CD14-positive monocyte (primary cell): ENCODE measurements around the gene TBCK. TPM values are rescaled to one million over a fixed set of nuclear protein-coding genes. Genes with fewer than 3 reads are reported as not detected.

Experiments used
- DNase-seq, 3 donors: peaks; one replicate each; pipeline ENCODE4 v3.0.0-alpha.2; 2011 to 2022
- H2AFZ ChIP-seq: 2 replicates; pipeline ENCODE4 v1.6.0; 2012; ENCODE audit warnings: mild to moderate bottlenecking, low read depth, low read length, inconsistent platforms; ENCODE audit not compliant: insufficient read depth, poor library complexity, severe bottlenecking
- H3K27ac ChIP-seq, 2 donors: 1 replicate in 1 of 2; 2 replicates in 1 of 2; pipeline ENCODE4 v1.5.1; 2012 to 2013; ENCODE audit warnings: low read length in 2 of 2, control low read depth in 1 of 2, inconsistent platforms in 1 of 2, low read depth in 1 of 2, mild to moderate bottlenecking in 1 of 2
- H3K27me3 ChIP-seq, 2 donors: one replicate each; pipeline versions ENCODE4 v1.6.0 to v1.6.1; 2011 to 2013; ENCODE audit warnings: low read length in 2 of 2; ENCODE audit not compliant: control insufficient read depth in 2 of 2, insufficient read depth in 2 of 2
- H3K36me3 ChIP-seq, 2 donors: replicated peaks in 1 of 2; 1 replicate in 1 of 2; 2 replicates in 1 of 2; pipeline versions ENCODE4 v1.5.1 to v1.6.1; 2012 to 2013; ENCODE audit warnings: low read length in 2 of 2, control low read depth in 1 of 2, inconsistent platforms in 1 of 2, mild to moderate bottlenecking in 1 of 2; ENCODE audit not compliant: insufficient read depth in 2 of 2, control insufficient read depth in 1 of 2
- H3K4me1 ChIP-seq, 2 donors: 1 replicate in 1 of 2; 2 replicates in 1 of 2; pipeline versions ENCODE4 v1.5.1 to v1.6.1; 2012 to 2013; ENCODE audit warnings: low read length in 2 of 2, control low read depth in 1 of 2, inconsistent platforms in 1 of 2, mild to moderate bottlenecking in 1 of 2, moderate library complexity in 1 of 2; ENCODE audit not compliant: insufficient read depth in 2 of 2, control insufficient read depth in 1 of 2
- H3K4me2 ChIP-seq: replicated peaks from 2 replicates; pipeline ENCODE3; 2012; ENCODE audit warnings: low read length, moderate library complexity, mild to moderate bottlenecking; ENCODE audit not compliant: poor library complexity, severe bottlenecking; ENCODE audit errors: extremely low read depth
- H3K4me3 ChIP-seq, 3 experiments: fragments of 200-600 bp in 1 of 3; sonication (generic) in 1 of 3; replicated peaks in 1 of 3; 1 replicate in 2 of 3; 2 replicates in 1 of 3; pipeline ENCODE4 v1.5.1; 2011 to 2013; ENCODE audit warnings: low read length in 3 of 3, mild to moderate bottlenecking in 3 of 3, control low read depth in 2 of 3, low read depth in 2 of 3, inconsistent platforms in 1 of 3, moderate library complexity in 1 of 3
- H3K79me2 ChIP-seq: 2 replicates; pipeline ENCODE4 v1.6.0; 2012; ENCODE audit warnings: mild to moderate bottlenecking, control low read depth, inconsistent platforms, low read length, moderate library complexity; ENCODE audit not compliant: insufficient read depth
- H3K9ac ChIP-seq: 2 replicates; pipeline ENCODE4 v1.6.0; 2017; ENCODE audit warnings: low read length, mild to moderate bottlenecking; ENCODE audit not compliant: insufficient read depth, poor library complexity, severe bottlenecking
- H3K9me3 ChIP-seq, 2 donors: replicated peaks in 1 of 2; 1 replicate in 1 of 2; 2 replicates in 1 of 2; pipeline versions ENCODE4 v1.5.1 to v1.6.1; 2012 to 2013; ENCODE audit warnings: low read length in 2 of 2, control low read depth in 1 of 2; ENCODE audit not compliant: control insufficient read depth in 1 of 2, insufficient read depth in 1 of 2
- H4K20me1 ChIP-seq: 2 replicates; pipeline ENCODE4 v1.6.0; 2012; ENCODE audit warnings: mild to moderate bottlenecking, low read length, control low read depth, moderate library complexity; ENCODE audit not compliant: insufficient read depth
- H3K27ac Mint-ChIP-seq, 7 donors: one replicate each; pipeline ENCODE4 v1.8.0; 2020; ENCODE audit warnings: mild to moderate bottlenecking in 7 of 7, mixed read lengths in 7 of 7, moderate library complexity in 6 of 7, inconsistent platforms in 2 of 7
- H3K27me3 Mint-ChIP-seq, 3 donors: one replicate each; pipeline ENCODE4 v1.8.0; 2021 to 2022; ENCODE audit warnings: low read depth in 3 of 3, mild to moderate bottlenecking in 3 of 3, mixed read lengths in 3 of 3, moderate library complexity in 3 of 3, inconsistent platforms in 1 of 3
- H3K36me3 Mint-ChIP-seq, 2 donors: one replicate each; pipeline ENCODE4 v1.8.0; 2020; ENCODE audit warnings: mixed read lengths in 2 of 2, inconsistent platforms in 1 of 2, mild to moderate bottlenecking in 1 of 2
- H3K4me1 Mint-ChIP-seq: one replicate; pipeline ENCODE4 v1.8.0; 2020; ENCODE audit warnings: mild to moderate bottlenecking, mixed read lengths
- H3K4me3 Mint-ChIP-seq, 2 donors: one replicate each; pipeline ENCODE4 v1.8.0; 2020; ENCODE audit warnings: mild to moderate bottlenecking in 2 of 2, mixed read lengths in 2 of 2, moderate library complexity in 1 of 2
- H3K9me3 Mint-ChIP-seq, 7 donors: one replicate each; pipeline ENCODE4 v1.8.0; 2020 to 2022; ENCODE audit warnings: mixed read lengths in 7 of 7, mild to moderate bottlenecking in 6 of 7, moderate library complexity in 6 of 7, inconsistent platforms in 2 of 7
- WGBS: methylation state at CpG from one replicate; pipeline ENCODE4 v1.1.5; 2013; ENCODE audit warnings: missing lambda C conversion rate; ENCODE audit not compliant: insufficient coverage; 5-methylcytosine and 5-hydroxymethylcytosine counted together
- intact Hi-C, 2 donors: fragments of 100-400 bp; cut with micrococcal nuclease; formaldehyde crosslinking; loops; one replicate each; pipeline versions ENCODE4 v1.15.0 to v1.15.1; 2023
- polyA plus RNA-seq, 3 donors: library from polyadenylated mRNA; depleted of rRNA in 1 of 3; unstranded in 2 of 3; stranded (reverse) in 1 of 3; fragments of 300-500 nt in 2 of 3; fragments of >200 nt in 1 of 3; fragmentation: Illumina TruSeq in 2 of 3; gene quantifications; 1 replicate in 2 of 3; 2 replicates in 1 of 3; pipeline ENCODE4 v1.2.3, GENCODE V29; 2012 to 2021
- TF ChIP-seq, protein P1 (sequence below): fragments of 200-600 bp; IDR thresholded peaks from one replicate; pipeline ENCODE4 v1.8.0; 2022; ENCODE audit warnings: antibody characterized with exemption, mild to moderate bottlenecking

Gene TBCK
- polyA plus RNA-seq, 3 donors, result 8.0 to 14.0 (median 12.5) TPM

DNA sequence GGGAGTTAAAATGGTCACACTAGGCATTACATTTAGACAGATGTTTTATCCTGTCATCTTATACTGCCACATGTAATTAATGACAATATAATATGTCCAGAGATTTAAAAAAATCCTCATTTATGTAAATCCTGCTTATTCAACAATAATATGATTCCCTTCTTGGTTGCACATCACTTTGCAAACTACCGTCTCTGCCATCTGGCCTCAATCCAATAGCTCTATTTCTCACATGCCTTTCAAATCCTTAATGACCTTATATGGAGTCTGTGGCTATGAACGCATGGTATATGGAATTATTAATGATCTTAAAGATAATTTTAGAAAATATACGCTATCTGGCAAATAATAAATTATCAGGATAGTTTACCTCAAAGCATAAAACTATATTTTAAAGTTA, 276.2 kb downstream of the TBCK start:
- H3K9ac ChIP-seq, result no peak overlapping the region
- Mint-ChIP-seq H3K4me1 (no peaks in the 10 kb centered on the region), H3K9me3 (peaks cover 0 to 2% (median 0%) of the 10 kb centered on the region in 7 donors), H3K4me3 (no peak overlapping the region), H3K27me3 (peaks cover 0 to 2% (median 0%) of the 10 kb centered on the region in 3 donors), H3K36me3 (peaks cover 0 to 3% of the 10 kb centered on the region in 2 donors), H3K27ac (no peak overlapping the region)
- no peaks in the 10 kb centered on the region for H3K9me3 ChIP-seq
- H3K4me1 ChIP-seq, result no peaks in the 10 kb centered on the region
- TF ChIP-seq, protein P1, sequence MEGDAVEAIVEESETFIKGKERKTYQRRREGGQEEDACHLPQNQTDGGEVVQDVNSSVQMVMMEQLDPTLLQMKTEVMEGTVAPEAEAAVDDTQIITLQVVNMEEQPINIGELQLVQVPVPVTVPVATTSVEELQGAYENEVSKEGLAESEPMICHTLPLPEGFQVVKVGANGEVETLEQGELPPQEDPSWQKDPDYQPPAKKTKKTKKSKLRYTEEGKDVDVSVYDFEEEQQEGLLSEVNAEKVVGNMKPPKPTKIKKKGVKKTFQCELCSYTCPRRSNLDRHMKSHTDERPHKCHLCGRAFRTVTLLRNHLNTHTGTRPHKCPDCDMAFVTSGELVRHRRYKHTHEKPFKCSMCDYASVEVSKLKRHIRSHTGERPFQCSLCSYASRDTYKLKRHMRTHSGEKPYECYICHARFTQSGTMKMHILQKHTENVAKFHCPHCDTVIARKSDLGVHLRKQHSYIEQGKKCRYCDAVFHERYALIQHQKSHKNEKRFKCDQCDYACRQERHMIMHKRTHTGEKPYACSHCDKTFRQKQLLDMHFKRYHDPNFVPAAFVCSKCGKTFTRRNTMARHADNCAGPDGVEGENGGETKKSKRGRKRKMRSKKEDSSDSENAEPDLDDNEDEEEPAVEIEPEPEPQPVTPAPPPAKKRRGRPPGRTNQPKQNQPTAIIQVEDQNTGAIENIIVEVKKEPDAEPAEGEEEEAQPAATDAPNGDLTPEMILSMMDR, result no peak
- H3K4me2 ChIP-seq, result no peak overlapping the region
- H3K36me3 ChIP-seq, result no peaks in the 10 kb centered on the region
- H3K4me3 ChIP-seq, result no peak overlapping the region
- WGBS, result no CpG with 5 or more reads among the region's 3 CpGs
- intact Hi-C loops, result no loop called here
- no peaks in the 10 kb centered on the region for H4K20me1 ChIP-seq
- H2AFZ ChIP-seq, result no peak overlapping the region
- no peak overlapping the region for H3K27ac ChIP-seq
- no peaks in the 10 kb centered on the region for H3K79me2 ChIP-seq
- no peaks in the 10 kb centered on the region for H3K27me3 ChIP-seq
- DNase-seq, result no peak

DNA sequence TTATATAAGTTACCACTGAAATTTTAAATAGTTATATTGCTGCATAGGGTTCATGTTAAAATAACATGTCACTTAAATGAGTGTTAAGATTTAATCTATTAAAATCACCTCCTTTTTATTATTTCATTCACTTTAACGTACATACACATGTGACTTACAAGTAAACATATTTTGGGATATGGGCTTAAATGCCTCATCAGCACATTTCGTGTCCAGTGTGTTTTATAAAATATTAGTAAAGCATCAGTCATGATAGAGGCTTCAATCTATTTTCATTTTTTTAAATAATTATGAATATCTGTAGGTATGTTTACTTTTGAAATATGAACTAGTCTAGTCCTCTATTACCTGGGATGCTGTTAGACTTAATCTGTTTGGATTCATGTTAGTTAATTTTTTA, 277.1 kb downstream of the TBCK start:
- intact Hi-C loops, result no loop called here
- H3K36me3 Mint-ChIP-seq, result peaks cover 0 to 3% of the 10 kb centered on the region in 2 donors

More for the DNA sequence above, 277.1 kb downstream of the TBCK start:
- no peak for DNase-seq
- Mint-ChIP-seq H3K4me3 (no peak overlapping the region), H3K9me3 (peaks cover 0 to 2% (median 0%) of the 10 kb centered on the region in 7 donors), H3K4me1 (no peaks in the 10 kb centered on the region), H3K27me3 (peaks cover 0 to 2% (median 0%) of the 10 kb centered on the region in 3 donors), H3K27ac (no peak overlapping the region)
- Histone ChIP-seq H4K20me1 (no peaks in the 10 kb centered on the region), H2AFZ (no peak overlapping the region), H3K4me1 (no peaks in the 10 kb centered on the region), H3K4me3 (no peak overlapping the region), H3K79me2 (no peaks in the 10 kb centered on the region), H3K4me2 (no peak overlapping the region), H3K9me3 (no peaks in the 10 kb centered on the region), H3K9ac (no peak overlapping the region), H3K36me3 (no peaks in the 10 kb centered on the region), H3K27ac (no peak overlapping the region), H3K27me3 (no peaks in the 10 kb centered on the region)
- TF ChIP-seq, protein P1, result no peak
- no CpG with 5 or more reads among the region's 2 CpGs for WGBS
